ACC112 (cell line): ENCODE data around the gene BRD1.

Experiments
- H2AFZ ChIP-seq: fragments of 200-600 bp; sonication (generic); one replicate; pipeline ENCODE4 v1.6.0; 2017; ENCODE audit warnings: antibody characterized with exemption, low read length; ENCODE audit not compliant: unreplicated experiment
- H3K27ac ChIP-seq: fragments of 200-600 bp; sonication (generic); 2 replicates; pipeline ENCODE4 v1.5.1; 2014; ENCODE audit warnings: low read depth, mild to moderate bottlenecking, antibody characterized with exemption, low read length, moderate library complexity
- H3K27me3 ChIP-seq: fragments of 200-600 bp; sonication (generic); 2 replicates; pipeline ENCODE4 v1.6.1; 2014; ENCODE audit warnings: mild to moderate bottlenecking, antibody characterized with exemption, low read length, moderate library complexity, mixed read lengths; ENCODE audit not compliant: insufficient read depth
- H3K36me3 ChIP-seq: fragments of 200-600 bp; sonication (generic); 2 replicates; pipeline ENCODE4 v1.6.1; 2016; ENCODE audit warnings: mild to moderate bottlenecking, antibody characterized with exemption, low read length, moderate library complexity, mixed read lengths; ENCODE audit not compliant: insufficient read depth
- H3K4me1 ChIP-seq: fragments of 200-600 bp; sonication (generic); one replicate; pipeline ENCODE4 v1.6.1; 2016; ENCODE audit warnings: low read length, mixed read lengths; ENCODE audit not compliant: insufficient read depth, unreplicated experiment, control insufficient read depth
- H3K4me3 ChIP-seq: fragments of 200-600 bp; sonication (generic); 2 replicates; pipeline ENCODE4 v1.5.1; 2014; ENCODE audit warnings: mild to moderate bottlenecking, low read depth, low read length
- H3K79me2 ChIP-seq: fragments of 200-600 bp; sonication (generic); one replicate; pipeline ENCODE4 v1.6.0; 2016; ENCODE audit warnings: low read length; ENCODE audit not compliant: control insufficient read depth, unreplicated experiment, insufficient read depth

BRD1 gene

DNA sequence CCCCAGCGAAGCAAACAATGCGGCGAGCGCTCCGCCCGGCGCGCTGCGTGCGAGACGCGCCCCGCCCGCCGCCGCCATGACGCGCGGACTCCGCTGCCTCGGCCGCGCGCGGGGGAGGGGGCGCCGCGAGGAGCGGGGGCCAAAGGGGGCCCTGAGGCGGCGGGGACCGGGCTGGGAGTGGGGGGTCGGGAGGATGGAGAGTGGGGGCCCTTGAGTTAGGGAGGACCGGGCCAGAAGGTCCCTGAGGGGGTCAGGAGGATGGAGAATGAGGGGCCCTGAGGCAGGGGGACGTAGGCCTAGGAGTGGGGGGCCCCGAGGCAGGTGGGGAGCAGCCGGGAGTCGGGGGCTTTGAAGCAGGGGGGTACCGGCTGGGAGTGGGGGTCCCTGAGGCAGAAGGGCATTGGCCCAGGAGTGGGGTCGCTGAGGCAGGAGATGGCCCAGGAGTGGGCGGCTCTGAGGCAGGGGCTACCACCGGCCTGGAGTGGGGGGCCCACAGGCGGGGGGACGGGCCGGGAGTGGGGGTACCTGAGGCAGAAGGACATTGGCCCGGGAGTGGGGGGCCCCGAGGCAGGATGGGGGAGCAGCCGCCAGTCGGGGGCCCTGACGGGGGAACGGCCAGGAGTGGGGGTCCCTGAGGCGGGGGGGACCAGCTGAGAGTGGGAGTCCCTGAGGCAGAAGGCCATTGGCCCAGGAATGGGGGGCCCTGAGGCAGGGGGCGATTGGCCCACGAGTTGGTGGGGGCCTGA, at the start of gene BRD1:
BRD1 (minus strand) TSS at position 21 of the 746 bp plus-strand sequence. CDS start 3,556 bp downstream, outside the sequence.
- peak within 1 kb of the TSS; percentile 54; the same call in 1 of the 2 replicates for H3K27ac ChIP-seq
- H3K36me3 ChIP-seq, result peaks cover 3% of the 10 kb centered on the region; the same call in 1 of the 2 replicates
- H2AFZ ChIP-seq, result peak within 1 kb of the TSS; percentile 10
- peak within 1 kb of the TSS; percentile 83 for H3K4me3 ChIP-seq
- peaks cover 40% of the 10 kb centered on the region for H3K79me2 ChIP-seq
- no peaks in the 10 kb centered on the region for H3K27me3 ChIP-seq
- peaks cover 12% of the 10 kb centered on the region for H3K4me1 ChIP-seq

DNA sequence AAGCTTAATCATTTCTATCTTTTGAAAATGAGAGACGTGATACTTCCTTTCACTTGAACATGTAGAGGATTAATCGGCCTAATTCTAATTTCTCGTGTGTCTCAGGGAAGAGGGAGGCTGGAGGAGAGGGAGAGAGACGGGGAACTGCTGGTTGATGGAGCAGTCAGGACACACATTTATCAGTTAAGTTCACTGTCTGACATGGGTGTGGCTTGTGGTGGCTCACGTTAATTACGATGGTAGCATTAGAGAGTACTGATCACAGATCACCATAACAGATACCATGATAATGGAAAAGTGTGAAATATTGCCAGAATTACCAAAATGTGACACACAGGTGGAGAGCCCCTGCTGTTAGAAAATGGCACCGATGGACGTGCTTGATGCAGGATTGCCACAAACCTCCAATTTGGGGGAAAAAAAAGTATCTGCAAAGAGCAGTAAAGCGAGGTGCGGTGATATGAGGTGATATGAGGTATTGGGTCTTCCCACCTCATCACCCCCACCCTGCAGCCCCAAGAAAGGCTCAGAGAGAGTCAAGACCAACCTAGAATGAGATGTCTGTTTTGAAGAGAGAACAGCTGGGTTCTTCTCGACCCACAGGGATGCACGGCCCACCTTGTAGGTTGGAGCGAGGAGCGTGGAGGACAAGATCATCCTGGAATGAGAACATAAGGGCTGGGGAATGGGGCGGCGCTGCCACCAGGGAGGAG, 45.7 kb upstream of the BRD1 start:
- H3K79me2 ChIP-seq, result peaks cover 44% of the 10 kb centered on the region

DNA sequence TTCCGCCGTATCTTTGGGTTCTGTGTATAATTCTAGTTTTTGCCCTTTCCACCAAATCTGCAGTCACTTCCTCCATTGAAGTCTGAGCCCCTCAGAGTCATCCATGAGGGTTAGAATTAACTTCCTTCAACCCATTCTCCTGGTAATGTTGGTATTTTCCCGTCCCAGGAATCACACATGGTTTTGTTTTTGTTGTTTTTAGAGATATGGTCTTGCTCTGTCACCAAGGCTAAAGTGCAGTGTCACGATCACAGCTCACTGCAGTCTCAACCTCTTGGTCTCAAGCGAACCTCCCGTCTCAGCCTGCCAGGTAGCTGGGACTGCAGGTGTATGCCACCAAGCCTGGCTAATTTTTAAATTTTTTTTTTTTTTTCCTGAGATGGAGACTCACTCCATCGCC, 44.7 kb upstream of the BRD1 start:
- no peak overlapping the region for H3K4me3 ChIP-seq
- H2AFZ ChIP-seq, result no peak overlapping the region
- H3K79me2 ChIP-seq, result peaks cover 54% of the 10 kb centered on the region
- H3K27me3 ChIP-seq, result no peaks in the 10 kb centered on the region
- no peak overlapping the region for H3K27ac ChIP-seq
- no peaks in the 10 kb centered on the region for H3K4me1 ChIP-seq
- peaks cover 13% of the 10 kb centered on the region for H3K36me3 ChIP-seq

More for the DNA sequence above, 45.7 kb upstream of the BRD1 start:
- Histone ChIP-seq H3K4me1 (no peaks in the 10 kb centered on the region), H3K4me3 (no peak overlapping the region), H3K27me3 (no peaks in the 10 kb centered on the region), H3K36me3 (peaks cover 8% of the 10 kb centered on the region), H2AFZ (no peak overlapping the region), H3K27ac (no peak overlapping the region)

DNA sequence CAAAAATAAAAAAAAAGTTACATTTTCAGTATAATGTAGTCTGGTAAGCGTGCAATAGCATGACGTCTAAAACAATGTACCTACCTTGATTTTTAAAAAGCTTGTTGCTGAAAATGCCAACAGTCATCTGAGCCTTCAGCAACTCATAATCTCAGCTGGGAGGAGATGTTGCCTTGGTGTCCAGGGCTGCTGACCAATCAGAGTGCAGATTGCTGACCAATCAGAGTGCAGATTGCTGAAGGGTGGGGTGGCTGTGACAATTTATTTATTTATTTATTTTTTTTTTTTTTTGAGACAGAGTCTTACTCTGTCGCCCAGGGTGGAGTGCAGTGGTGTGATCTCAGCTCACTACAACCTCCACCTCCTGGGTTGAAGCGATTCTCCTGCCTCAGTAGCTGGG, 43.8 kb upstream of the BRD1 start:
- H3K27me3 ChIP-seq, result no peaks in the 10 kb centered on the region
- no peak overlapping the region for H3K27ac ChIP-seq
- H3K4me3 ChIP-seq, result no peak overlapping the region
- no peaks in the 10 kb centered on the region for H3K4me1 ChIP-seq
- peaks cover 11% of the 10 kb centered on the region for H3K36me3 ChIP-seq
- H2AFZ ChIP-seq, result no peak overlapping the region
- H3K79me2 ChIP-seq, result peaks cover 58% of the 10 kb centered on the region

DNA sequence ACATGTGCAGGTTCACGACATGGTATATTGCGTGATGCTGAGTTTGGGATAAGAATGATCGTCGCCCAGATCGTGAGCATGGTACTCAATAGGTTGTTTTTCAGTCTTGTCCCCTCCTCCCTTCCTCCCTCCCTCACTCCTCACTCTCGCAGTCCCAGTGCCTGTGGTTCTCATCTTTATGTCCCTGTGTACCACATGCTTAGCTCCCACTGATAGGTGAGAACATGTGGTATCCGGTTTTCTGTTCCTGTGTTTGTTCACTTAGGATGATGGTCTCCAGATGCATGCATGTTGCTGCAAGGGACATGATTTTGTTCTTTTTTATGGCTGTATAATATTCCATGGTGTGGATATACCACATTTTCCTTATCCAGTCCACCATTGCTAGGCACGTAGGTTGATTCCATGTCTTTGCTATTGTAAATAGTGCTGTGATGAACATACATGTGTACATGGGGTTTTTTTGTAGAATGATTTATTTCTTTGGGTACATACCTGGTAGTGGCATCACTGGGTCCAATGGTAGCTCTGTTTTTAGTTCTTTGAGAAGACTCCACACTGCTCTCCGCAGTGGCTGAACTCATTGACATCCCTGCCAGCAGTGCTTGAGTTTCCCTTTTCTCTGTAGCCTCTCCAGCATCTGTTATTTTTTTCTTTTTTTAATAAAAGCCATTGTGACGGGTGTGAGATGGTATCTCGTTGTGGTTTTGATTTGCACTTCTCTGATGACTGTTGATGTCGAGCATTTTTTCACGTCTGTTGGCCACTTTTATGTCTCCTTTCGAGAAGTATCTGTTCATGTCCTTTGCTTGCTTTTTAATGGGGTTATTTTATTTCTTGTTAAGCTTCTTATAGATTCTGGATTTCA, 42.4 kb upstream of the BRD1 start:
- Histone ChIP-seq H3K27ac (no peak overlapping the region), H3K4me3 (no peak overlapping the region), H2AFZ (no peak overlapping the region), H3K4me1 (no peaks in the 10 kb centered on the region), H3K36me3 (peaks cover 9% of the 10 kb centered on the region; the same call in 1 of the 2 replicates), H3K79me2 (peaks cover 63% of the 10 kb centered on the region), H3K27me3 (no peaks in the 10 kb centered on the region)

DNA sequence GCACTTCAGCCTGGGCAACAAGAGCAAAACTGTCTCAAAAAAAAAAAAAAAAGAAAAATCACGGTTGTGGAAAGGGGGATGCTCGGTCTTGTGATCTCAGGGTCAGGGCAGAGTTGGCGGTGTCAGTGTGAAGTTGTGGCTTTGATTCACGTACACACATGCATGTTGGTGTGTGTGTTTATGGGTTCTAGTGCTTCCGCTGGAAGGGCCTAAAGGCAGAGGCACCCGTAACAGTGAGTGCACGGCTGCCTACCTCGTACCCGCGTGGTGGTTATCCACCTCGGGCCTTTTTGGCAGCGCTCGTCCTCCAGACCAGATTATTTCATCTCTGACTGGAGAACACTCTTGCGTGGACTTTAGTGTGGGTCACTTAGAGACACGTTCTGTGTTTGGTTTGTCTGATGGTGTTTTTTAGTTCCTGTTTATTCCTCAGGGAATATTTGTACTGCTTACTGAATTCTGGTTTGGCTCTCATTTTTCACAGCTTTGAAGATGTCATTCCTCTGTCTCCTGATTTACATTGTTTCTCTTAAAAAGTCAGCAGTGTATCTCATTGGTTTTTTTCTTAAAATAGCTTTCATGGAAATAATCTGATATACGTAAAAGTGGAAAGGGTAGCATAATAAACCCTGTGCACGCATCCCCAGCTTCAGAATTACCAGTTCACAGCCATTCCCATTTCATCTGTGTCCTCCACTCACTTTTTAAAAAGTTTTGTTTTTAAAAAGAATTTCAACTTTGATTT, 41.6 kb upstream of the BRD1 start:
- H3K27ac ChIP-seq, result no peak overlapping the region
- H3K4me1 ChIP-seq, result no peaks in the 10 kb centered on the region
- no peak overlapping the region for H3K4me3 ChIP-seq
- no peak overlapping the region for H2AFZ ChIP-seq
- H3K79me2 ChIP-seq, result peaks cover 67% of the 10 kb centered on the region
- no peaks in the 10 kb centered on the region for H3K27me3 ChIP-seq
- peaks cover 9% of the 10 kb centered on the region; the same call in 1 of the 2 replicates for H3K36me3 ChIP-seq

DNA sequence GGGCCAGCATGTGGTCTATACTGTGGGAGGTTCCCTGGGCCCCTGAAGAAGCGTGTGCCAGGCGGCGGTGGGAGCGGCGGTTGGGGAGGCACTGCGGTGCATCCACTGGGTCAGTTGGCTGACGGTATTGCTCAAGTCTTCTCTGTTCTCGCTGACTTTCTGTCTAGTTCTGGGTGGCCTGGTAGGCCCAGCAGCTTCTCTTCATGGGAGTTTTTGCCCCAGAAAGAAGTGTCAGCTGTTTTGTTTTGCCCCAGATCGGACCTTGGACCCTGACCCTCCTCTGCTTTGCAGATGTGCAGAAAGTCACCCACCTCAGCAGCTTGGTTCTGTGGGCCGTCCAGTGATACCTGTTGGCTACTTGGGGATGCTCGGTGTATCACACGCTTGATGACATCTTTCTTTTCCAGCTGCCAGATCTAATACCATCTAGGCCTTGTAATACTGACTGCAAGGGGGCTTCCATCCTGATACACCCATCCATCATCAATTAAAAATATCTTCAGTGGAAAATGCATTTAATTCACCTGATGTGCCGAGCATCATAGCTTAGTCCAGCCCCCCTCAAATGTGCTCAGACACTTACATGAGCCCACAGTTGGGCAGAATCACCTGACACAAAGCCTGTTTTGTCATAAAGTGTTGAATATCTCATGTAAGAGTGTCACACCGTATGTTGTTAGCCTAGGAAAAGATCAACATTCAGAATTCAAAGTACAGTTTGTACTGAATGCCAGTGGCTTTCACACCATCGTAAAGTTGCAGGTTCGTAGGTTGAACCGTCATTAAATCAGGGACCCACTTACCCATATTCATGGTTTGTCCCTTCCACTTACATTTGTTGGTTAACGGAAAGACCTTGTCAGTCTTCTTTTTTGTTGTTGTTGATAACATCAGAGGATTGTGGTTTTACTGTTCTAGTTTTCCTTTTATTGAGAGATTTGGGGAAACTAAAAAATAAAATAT, 39.9 kb upstream of the BRD1 start:
- Histone ChIP-seq H3K4me3 (no peak overlapping the region), H3K36me3 (peaks cover 9% of the 10 kb centered on the region; the same call in 1 of the 2 replicates), H3K79me2 (peaks cover 67% of the 10 kb centered on the region)

DNA sequence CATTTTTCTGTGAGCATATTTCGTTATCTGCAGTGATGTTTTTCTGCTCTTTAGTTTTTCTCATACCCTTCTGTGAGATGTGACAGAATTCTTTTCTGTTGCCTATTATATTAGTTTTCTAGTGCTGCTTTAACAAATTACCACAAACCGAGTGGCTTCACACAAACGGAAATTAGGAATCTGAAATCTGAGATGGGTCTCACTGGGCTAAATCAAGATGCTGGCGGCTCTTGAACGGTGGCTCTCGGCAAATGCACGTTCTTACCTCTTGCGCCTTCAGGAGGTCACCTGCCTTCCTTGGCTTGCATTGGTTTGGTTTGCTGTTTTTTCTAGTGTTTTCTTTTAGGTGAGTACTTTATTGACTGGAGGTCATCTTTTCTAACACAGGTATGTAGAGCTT, 39.0 kb upstream of the BRD1 start:
- H3K27me3 ChIP-seq, result no peaks in the 10 kb centered on the region
- peaks cover 70% of the 10 kb centered on the region for H3K79me2 ChIP-seq
- no peaks in the 10 kb centered on the region for H3K4me1 ChIP-seq
- H3K36me3 ChIP-seq, result peaks cover 9% of the 10 kb centered on the region; the same call in 1 of the 2 replicates
- H3K27ac ChIP-seq, result no peak overlapping the region
- H3K4me3 ChIP-seq, result no peak overlapping the region
- H2AFZ ChIP-seq, result no peak overlapping the region

More for the DNA sequence above, 39.9 kb upstream of the BRD1 start:
- Histone ChIP-seq H3K27me3 (no peaks in the 10 kb centered on the region), H2AFZ (no peak overlapping the region), H3K4me1 (no peaks in the 10 kb centered on the region), H3K27ac (no peak overlapping the region)

DNA sequence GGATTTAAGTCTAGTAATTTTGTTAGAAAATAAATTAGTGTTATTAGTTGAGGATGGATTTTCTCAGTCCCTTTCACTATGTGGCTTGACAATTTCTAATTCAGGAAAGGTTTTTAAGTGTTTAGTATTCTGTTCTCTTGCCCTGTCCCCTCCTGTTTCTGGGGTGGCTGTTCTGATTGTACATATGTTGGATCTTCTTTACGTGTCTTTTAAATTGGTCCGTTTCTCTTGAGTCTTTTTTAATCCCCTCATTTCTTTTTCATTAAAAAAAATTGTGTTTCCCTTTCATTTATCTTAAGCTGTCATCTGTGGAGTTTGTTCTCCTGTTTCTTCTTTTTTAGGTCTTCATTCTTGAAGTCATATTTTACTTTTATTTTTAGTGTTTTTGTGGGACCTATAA, 38.5 kb upstream of the BRD1 start:
- Histone ChIP-seq H3K79me2 (peaks cover 76% of the 10 kb centered on the region), H2AFZ (no peak overlapping the region), H3K27me3 (no peaks in the 10 kb centered on the region), H3K36me3 (peaks cover 9% of the 10 kb centered on the region; the same call in 1 of the 2 replicates), H3K4me1 (no peaks in the 10 kb centered on the region), H3K4me3 (no peak overlapping the region), H3K27ac (no peak overlapping the region)
